Measurements from ENCODE around the gene KCNMB1.

Gene KCNMB1

GRCh38 chr5:170372971-170373370, 16.2 kb downstream of the KCNMB1 start:
- DNase-seq: no peak

GRCh38 chr5:170368586-170368985, 20.6 kb downstream of the KCNMB1 start:
- no peak for DNase-seq

GRCh38 chr5:170366276-170366675, 22.9 kb downstream of the KCNMB1 start:
- DNase-seq: no peak

GRCh38 chr5:170365831-170366230, 23.3 kb downstream of the KCNMB1 start:
- no peak for DNase-seq

- no peak for DNase-seq
Measured at GRCh38 chr5:170365011-170365410, 24.2 kb downstream of the KCNMB1 start.

GRCh38 chr5:170363671-170364070, 25.5 kb downstream of the KCNMB1 start:
- DNase-seq: no peak

- no peak for DNase-seq
Measured at GRCh38 chr5:170362656-170363055, 26.5 kb downstream of the KCNMB1 start.

- DNase-seq: no peak
Measured at GRCh38 chr5:170362102-170362501, 27.1 kb downstream of the KCNMB1 start.

GRCh38 chr5:170361616-170362015, 27.6 kb downstream of the KCNMB1 start:
- no peak for DNase-seq

- no peak for DNase-seq
Measured at GRCh38 chr5:170361116-170361515, 28.1 kb downstream of the KCNMB1 start.

GRCh38 chr5:170360709-170361108, 28.5 kb downstream of the KCNMB1 start:
- no peak for DNase-seq

GRCh38 chr5:170357955-170358444, 31.2 kb downstream of the KCNMB1 start:
- DNase-seq: no peak

GRCh38 chr5:170355601-170356098, 33.5 kb downstream of the KCNMB1 start:
- no peak for DNase-seq

GRCh38 chr5:170353961-170354360, 35.2 kb downstream of the KCNMB1 start:
- no peak for DNase-seq

GRCh38 chr5:170353011-170353761, 36.0 kb downstream of the KCNMB1 start:
- DNase-seq: no peak

- no peak for DNase-seq
Measured at GRCh38 chr5:170348137-170348633, 41.0 kb downstream of the KCNMB1 start.

- no peak for DNase-seq
Measured at GRCh38 chr5:170347022-170347567, 42.1 kb downstream of the KCNMB1 start.

GRCh38 chr5:170345971-170346370, 43.2 kb downstream of the KCNMB1 start:
- no peak for DNase-seq

- DNase-seq: no peak
Measured at GRCh38 chr5:170343177-170343576, 46.0 kb downstream of the KCNMB1 start.

- DNase-seq: no peak
Measured at GRCh38 chr5:170342153-170342725, 46.9 kb downstream of the KCNMB1 start.

GRCh38 chr5:170341545-170341944, 47.6 kb downstream of the KCNMB1 start:
- DNase-seq: no peak

- no peak for DNase-seq
Measured at GRCh38 chr5:170339780-170340167, 49.4 kb downstream of the KCNMB1 start.

- no peak for DNase-seq
Measured at GRCh38 chr5:170338933-170339779, 50.0 kb downstream of the KCNMB1 start.
